Choroid plexus epithelial cell (primary cell): ENCODE measurements around the gene YBX2.
A peak's percentile ranks its signal among the peaks of the same experiment; 100 is the strongest.

Source experiments
- DNase-seq: peaks from one replicate; pipeline ENCODE4 v3.0.0-alpha.2; 2010; ENCODE audit warnings: low read depth
- H3K4me3 ChIP-seq: 2 replicates; pipeline ENCODE4 v1.5.1; 2011; ENCODE audit warnings: low read depth, mild to moderate bottlenecking, control low read depth, low read length, moderate library complexity
- TF ChIP-seq, protein P1 (sequence below): conservative IDR thresholded peaks from 2 replicates; pipeline ENCODE4 v1.5.1; 2011; ENCODE audit warnings: low read depth, mild to moderate bottlenecking, control low read depth, inconsistent platforms, low read length, moderate library complexity

YBX2 gene

DNA sequence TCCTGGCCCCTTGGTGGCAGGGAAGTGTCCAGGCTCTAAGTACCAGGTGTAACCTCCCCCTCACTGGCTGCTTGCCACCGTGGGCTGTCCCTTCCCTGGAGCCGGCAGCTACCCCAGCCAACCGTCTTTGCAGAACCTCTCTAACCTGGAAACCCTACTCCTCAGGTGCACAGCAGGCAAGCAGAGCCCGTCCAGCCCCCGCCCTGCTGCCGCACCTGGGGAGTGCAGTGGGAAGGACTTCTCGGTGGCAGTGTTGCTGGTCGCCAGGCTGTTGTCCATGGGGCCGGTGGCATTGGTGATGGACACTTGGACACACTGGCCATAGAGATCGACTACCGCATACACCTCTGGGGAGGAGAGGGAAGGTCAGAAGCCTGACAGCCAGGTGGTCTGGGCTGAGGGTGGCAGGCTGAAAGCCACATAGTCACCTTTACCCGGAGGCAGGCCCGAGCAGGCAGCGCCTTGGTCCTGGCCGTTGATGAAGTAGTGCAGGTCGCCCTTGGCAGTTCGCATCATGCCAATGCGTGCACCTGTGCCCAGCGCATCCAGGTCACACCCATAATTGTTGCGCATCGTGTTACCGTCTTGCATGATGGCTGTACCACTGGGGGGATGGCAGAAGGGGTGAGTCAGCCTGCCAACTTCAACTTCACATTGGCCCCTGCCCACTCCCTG lies 28.2 kb upstream of the YBX2 start:
- no peak for DNase-seq
- TF ChIP-seq, protein P1, sequence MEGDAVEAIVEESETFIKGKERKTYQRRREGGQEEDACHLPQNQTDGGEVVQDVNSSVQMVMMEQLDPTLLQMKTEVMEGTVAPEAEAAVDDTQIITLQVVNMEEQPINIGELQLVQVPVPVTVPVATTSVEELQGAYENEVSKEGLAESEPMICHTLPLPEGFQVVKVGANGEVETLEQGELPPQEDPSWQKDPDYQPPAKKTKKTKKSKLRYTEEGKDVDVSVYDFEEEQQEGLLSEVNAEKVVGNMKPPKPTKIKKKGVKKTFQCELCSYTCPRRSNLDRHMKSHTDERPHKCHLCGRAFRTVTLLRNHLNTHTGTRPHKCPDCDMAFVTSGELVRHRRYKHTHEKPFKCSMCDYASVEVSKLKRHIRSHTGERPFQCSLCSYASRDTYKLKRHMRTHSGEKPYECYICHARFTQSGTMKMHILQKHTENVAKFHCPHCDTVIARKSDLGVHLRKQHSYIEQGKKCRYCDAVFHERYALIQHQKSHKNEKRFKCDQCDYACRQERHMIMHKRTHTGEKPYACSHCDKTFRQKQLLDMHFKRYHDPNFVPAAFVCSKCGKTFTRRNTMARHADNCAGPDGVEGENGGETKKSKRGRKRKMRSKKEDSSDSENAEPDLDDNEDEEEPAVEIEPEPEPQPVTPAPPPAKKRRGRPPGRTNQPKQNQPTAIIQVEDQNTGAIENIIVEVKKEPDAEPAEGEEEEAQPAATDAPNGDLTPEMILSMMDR = no peak
- H3K4me3 ChIP-seq = no peak overlapping the region

DNA sequence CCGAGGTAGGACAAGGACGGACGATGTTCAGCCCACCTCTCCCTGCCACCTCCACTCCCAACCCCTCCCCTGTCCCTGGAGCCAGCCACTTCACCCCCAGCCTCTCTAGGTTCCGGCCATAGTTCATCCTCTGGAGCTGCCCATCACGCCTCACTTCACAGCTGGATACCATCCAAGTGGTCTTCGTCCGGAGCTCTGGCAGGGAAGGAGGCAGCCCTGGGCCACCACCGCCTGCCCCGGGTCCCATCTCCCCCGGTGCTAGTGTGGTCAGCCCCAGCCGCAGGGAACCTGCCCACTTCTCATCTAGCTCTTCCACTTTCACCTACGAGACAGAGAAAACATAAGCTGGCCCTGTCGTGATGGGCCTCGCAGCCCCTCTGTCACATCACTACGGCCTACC lies 27.0 kb upstream of the YBX2 start:
- TF ChIP-seq, protein P1 = no peak
- H3K4me3 ChIP-seq = no peak overlapping the region
- DNase-seq = no peak

DNA sequence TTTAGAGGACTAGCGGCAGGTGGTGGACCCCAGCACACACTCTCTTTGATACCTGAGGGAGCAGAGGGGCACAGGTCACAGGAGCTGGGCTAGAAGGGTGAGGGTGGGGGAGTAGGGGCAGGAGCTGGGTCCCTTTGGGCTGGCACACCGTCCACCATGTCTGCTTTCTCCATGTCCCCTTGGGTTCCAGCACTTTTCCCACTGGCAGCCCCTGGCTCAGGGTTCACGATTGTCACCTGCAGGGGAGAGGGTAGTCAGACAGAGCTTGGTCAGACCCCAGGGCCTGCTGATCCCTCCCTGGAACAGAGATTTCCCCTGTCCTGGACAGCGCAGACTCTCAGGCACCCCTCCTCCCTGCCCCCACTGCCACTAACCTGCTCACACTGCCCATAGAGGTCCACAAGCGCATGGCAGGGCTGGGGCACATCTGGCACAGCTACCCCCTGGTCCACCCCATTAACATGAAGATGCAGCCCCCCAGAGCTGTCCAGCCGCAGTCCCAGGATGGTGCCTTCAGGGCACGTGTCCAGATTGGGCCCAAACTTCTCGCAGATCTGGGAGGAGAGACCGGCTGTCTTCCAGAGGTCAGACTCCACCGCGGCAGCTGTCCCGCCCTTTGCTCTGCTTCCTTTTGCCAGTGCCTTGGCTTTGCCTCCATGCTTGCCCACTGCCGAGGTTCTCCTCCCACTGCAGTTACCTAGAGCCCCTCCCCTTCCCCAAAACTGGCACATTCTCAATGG lies 23.9 kb upstream of the YBX2 start:
- TF ChIP-seq, protein P1 = no peak
- no peak for DNase-seq
- no peak overlapping the region for H3K4me3 ChIP-seq

DNA sequence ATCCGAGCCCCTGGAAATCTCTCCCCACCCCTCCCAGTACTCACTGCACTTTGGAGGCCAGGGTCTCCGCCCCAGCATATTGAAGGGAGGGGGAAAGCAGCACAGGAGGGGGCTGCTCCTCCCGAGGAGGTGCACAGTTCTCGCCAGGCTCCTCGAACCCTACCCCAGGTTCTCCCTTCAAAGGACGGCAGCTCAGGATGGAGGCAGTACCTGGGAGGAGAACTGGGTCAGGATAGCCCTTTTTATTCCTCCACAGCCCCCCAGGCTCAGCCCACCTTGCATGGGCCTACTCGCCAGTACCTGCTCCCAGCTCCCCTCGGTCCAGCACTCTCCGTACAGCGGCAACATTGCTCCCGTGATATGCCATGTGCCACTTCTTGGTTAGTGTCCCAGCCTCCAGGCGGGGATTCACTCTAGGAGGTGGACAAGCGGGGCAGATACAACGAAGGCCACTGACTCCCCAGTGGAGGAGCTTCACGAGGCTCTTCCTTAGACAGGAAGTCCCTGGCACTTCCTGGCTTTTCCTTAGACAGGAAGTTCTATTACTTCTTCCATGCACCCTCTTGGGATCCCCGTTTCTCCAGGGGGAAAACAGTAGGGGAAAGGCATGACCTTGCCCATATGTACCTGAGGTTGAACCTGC lies 22.8 kb upstream of the YBX2 start:
- no peak for DNase-seq
- TF ChIP-seq, protein P1 = no peak
- no peak overlapping the region for H3K4me3 ChIP-seq

DNA sequence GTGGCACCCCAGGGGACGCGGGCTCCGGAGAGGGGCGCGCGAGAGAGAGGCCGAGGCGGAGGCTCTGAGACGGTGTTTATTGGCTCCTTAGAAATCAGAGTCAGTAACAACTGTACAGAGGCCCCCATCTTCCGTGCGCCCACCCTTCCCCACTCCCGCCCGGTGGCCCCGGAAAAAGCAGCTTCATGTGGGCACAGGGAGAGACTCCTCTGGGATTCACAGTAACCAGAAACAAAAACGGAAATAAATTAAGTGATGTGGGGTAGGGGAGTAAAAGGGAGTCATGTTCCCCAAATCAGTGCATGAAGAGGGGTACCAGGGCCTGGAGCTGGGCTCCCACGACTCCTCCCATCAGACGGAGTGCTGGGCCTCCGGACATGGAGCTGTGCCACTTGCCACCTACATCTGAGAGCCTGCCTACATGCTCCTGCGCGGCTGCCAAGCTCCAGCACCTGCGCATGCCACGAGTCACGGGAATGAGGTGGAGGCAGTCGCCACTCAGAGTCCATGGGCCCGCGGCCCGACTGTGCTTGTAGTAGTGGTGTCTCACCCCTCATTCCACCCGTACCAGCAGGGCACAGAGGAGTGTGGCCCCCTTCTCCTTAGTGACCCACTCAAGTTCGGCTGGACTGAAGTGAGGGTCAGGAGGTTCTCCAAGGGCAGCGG lies 21.3 kb upstream of the YBX2 start:
- H3K4me3 ChIP-seq = peak overlapping the region; percentile 83
- TF ChIP-seq, protein P1 = no peak
- no peak for DNase-seq

DNA sequence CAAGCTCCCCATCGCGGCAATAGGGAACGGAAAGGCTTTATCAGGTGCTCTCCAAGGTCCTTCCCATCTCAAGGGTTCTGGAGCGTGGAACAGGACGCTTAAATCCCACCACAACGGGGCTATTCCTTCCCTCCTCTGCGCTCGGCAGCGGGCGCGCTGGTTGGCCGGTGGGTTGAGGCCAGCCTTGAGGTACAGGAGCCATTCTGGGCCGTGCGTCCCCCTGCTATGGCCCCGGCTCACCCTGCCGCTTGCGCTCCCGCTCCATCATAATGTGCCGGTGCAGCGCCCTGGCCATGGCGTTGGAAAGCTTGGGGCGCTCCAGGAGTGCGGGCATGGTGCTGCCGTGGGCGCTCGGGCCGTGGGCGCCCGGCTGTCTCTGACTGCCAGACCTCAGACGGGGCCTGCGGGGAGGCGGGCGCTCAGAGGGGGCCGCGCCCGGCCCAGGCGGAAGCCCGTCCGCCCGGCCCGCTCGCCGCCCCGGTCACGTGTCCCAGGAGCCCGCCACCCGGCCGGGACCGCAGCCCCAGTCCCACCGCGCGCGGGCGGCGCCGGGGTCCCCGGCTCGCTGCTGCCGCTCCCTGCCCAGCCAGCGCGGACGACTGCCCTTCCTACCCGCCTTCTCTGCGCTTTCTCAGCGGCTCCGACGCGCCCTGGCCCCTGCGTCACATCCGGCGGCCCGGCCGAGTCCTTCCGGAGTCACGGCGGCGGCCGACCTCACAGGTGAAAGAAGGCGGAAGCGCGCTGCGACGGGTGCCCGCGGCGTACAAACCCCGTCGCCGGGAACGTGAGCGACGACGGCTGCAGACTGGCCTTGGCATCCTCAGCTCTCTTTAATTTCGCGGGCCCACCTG lies 20.5 kb upstream of the YBX2 start, which contains the start of gene GPS2:
GPS2 (minus strand) TSS at position 642 of the 851 bp plus-strand sequence; CDS start at position 334, 308 bp downstream.
- H3K4me3 ChIP-seq = peak within 1 kb of the TSS; percentile 83
- TF ChIP-seq, protein P1 = no peak
- peak; percentile 82 for DNase-seq
